Fibroblast of lung (primary cell): ENCODE measurements around the gene BAIAP3. TPM values are rescaled to one million over a fixed set of nuclear protein-coding genes. Genes with fewer than 3 reads are reported as not detected.
A peak's percentile ranks its signal among the peaks of the same experiment; 100 is the strongest.
"Not testable (repeated sequence)": the region's sequence is repeated elsewhere in the genome, so short reads cannot be mapped to it uniquely, and the experiment has no call there.

Experiments used
- DNase-seq, 2 donors: peaks; one replicate each; pipeline versions ENCODE4 v3.0.0 to v3.0.0-alpha.2; 2010; ENCODE audit warnings: low read depth in 2 of 2
- H2AFZ ChIP-seq: 2 replicates; pipeline ENCODE4 v1.5.1; 2012; ENCODE audit warnings: low read length, control low read depth, inconsistent platforms
- H3K27ac ChIP-seq: 2 replicates; pipeline ENCODE4 v1.5.1; 2011; ENCODE audit warnings: low read length, control low read depth; ENCODE audit not compliant: insufficient read depth
- H3K27me3 ChIP-seq: 2 replicates; pipeline ENCODE4 v1.5.1; 2011; ENCODE audit warnings: mild to moderate bottlenecking, low read length; ENCODE audit not compliant: control insufficient read depth, insufficient read depth
- H3K36me3 ChIP-seq: 2 replicates; pipeline ENCODE4 v1.5.1; 2011; ENCODE audit warnings: low read length; ENCODE audit not compliant: control insufficient read depth, insufficient read depth
- H3K4me1 ChIP-seq: 2 replicates; pipeline ENCODE4 v1.5.1; 2011; ENCODE audit warnings: low read length; ENCODE audit not compliant: control insufficient read depth, insufficient read depth; ENCODE audit errors: extremely low read depth
- H3K4me2 ChIP-seq: 2 replicates; pipeline ENCODE4 v1.5.1; 2011; ENCODE audit warnings: low read length, control low read depth; ENCODE audit not compliant: insufficient read depth; ENCODE audit errors: extremely low read depth
- H3K4me3 ChIP-seq, 4 experiments: fragments of 200-600 bp in 1 of 4; sonication (generic) in 1 of 4; replicated peaks in 1 of 4; 2 replicates each; pipeline ENCODE4 v1.5.1; 2011 to 2016; ENCODE audit warnings: low read length in 4 of 4, low read depth in 3 of 4, mild to moderate bottlenecking in 3 of 4, control low read depth in 2 of 4, inconsistent platforms in 1 of 4, mixed read lengths in 1 of 4; ENCODE audit not compliant: insufficient read depth in 1 of 4; ENCODE audit errors: control extremely low read depth in 1 of 4
- H3K79me2 ChIP-seq: 2 replicates; pipeline ENCODE4 v1.5.1; 2012; ENCODE audit warnings: mild to moderate bottlenecking, low read length, inconsistent platforms; ENCODE audit not compliant: control insufficient read depth, insufficient read depth
- H3K9ac ChIP-seq: 2 replicates; pipeline ENCODE4 v1.5.1; 2011; ENCODE audit warnings: mild to moderate bottlenecking, low read length, control low read depth; ENCODE audit not compliant: insufficient read depth
- H3K9me3 ChIP-seq: 2 replicates; pipeline ENCODE4 v1.5.1; 2012; ENCODE audit warnings: low read depth, low read length; ENCODE audit not compliant: control insufficient read depth, insufficient read depth
- H4K20me1 ChIP-seq: 2 replicates; pipeline ENCODE4 v1.5.1; 2011; ENCODE audit warnings: low read length; ENCODE audit not compliant: control insufficient read depth, insufficient read depth; ENCODE audit errors: extremely low read depth
- CTCF ChIP-seq, 2 donors: IDR thresholded peaks in 1 of 2; conservative IDR thresholded peaks in 1 of 2; 1 replicate in 1 of 2; 2 replicates in 1 of 2; pipeline ENCODE4 v1.5.1; 2011 to 2012; ENCODE audit warnings: low read length in 2 of 2, control low read depth in 1 of 2, inconsistent platforms in 1 of 2, low read depth in 1 of 2, mild to moderate bottlenecking in 1 of 2
- EZH2 ChIP-seq: IDR thresholded peaks from 2 replicates; pipeline ENCODE4 v1.5.1; 2012; ENCODE audit warnings: low read length, control low read depth, mild to moderate bottlenecking; ENCODE audit errors: missing control alignments
- polyA plus RNA-seq, 2 donors: library from polyadenylated mRNA; depleted of rRNA in 1 of 2; stranded (reverse) in 1 of 2; unstranded in 1 of 2; fragments of >200 nt; gene quantifications; 2 replicates each; pipeline ENCODE4 v1.2.1, GENCODE V29; 2011 to 2012; ENCODE audit warnings: missing spikeins in 1 of 2
- total RNA-seq: library from RNA; depleted of rRNA; stranded (reverse); fragments of >200 nt; gene quantifications from 2 replicates; pipeline ENCODE4 v1.2.1, GENCODE V29; 2014

The BAIAP3 gene
- total and polyA plus RNA-seq, 2 donors (not counting 1 experiment from before 2014, with no cell fraction given) = 0.22 to 0.83 TPM

DNA sequence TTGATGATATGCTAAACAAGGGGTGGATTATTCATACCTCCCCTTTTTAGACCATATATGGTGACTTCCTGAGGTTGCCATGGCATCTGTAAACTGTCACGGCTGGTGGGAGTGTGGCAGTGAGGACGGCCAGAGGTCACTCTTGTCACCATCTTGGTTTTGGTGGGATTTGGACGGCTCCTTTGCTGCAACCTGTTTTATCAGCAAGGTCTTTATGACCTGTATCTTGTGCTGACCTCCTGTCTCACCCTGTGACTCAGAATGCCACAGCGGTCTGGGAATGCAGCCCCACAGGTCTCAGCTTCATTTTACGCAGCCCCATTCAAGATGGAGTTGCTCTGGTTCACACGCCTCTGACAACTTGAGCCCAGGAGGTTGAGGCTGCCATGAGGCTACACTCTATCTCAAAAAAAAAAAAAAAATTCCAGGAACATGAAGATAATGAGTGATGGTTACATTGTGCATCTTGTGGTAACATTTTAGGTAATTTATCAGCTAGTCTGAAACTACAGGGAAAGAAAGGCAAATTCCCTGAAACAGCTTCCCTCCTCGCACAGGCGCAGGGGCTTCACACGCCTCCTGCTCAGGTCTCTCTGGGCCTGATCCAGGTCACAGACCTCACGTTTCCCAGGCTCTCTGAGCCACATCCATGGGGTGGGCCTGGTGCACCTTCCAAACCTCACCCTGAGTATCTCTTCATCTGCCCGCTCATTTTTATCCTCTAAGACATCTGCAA is 39.4 kb upstream of the BAIAP3 start:
- Histone ChIP-seq H3K27ac (no peak overlapping the region), H2AFZ (no peak overlapping the region), H3K36me3 (no peaks in the 10 kb centered on the region), H3K4me2 (no peak overlapping the region), H3K4me1 (peaks cover 5% of the 10 kb centered on the region), H3K79me2 (no peaks in the 10 kb centered on the region), H3K9me3 (no peaks in the 10 kb centered on the region), H3K27me3 (peaks cover 11% of the 10 kb centered on the region), H3K4me3 (no peak overlapping the region), H4K20me1 (no peaks in the 10 kb centered on the region), H3K9ac (no peak overlapping the region)
- DNase-seq = peak in 1 of 2 donors; percentile 12
- TF ChIP-seq CTCF (conservative IDR thresholded peaks at IDR 0.05 in 1 of 2, IDR thresholded peaks at IDR 0.05 in 1 of 2; ENCODE audit: low read depth in 1 of 2, low read length in 2 of 2) = no peak
- TF ChIP-seq EZH2 = no peak

DNA sequence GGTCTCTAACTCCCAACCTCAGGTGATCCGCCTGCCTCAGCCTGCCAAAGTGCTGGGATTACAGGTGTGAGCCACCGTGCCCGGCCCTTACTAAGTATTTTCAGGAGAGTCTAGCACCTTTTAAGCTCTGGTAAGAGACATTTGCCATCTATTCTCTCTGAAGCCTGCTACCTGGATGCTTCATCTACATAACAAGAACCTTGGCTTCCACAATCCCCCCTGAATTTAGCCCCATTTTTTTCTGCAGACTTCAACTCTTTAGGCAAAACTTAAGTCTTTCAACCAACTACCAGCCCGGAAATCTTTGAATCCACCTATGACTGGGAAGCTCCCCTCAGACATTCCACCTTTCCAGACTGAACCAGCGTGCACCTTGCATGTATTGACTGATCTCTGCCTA is 38.0 kb upstream of the BAIAP3 start:
- no peak overlapping the region for H3K27ac ChIP-seq
- no peaks in the 10 kb centered on the region for H3K79me2 ChIP-seq
- H3K9ac ChIP-seq = no peak overlapping the region
- H4K20me1 ChIP-seq = no peaks in the 10 kb centered on the region
- H3K27me3 ChIP-seq = no peaks in the 10 kb centered on the region
- no peaks in the 10 kb centered on the region for H3K36me3 ChIP-seq
- H3K4me3 ChIP-seq = no peak overlapping the region
- H3K4me1 ChIP-seq = peaks cover 5% of the 10 kb centered on the region
- no peak for TF ChIP-seq EZH2
- TF ChIP-seq CTCF (conservative IDR thresholded peaks at IDR 0.05 in 1 of 2, IDR thresholded peaks at IDR 0.05 in 1 of 2; ENCODE audit: low read depth in 1 of 2, low read length in 2 of 2) = no peak
- H3K9me3 ChIP-seq = no peaks in the 10 kb centered on the region
- no peak overlapping the region for H3K4me2 ChIP-seq
- H2AFZ ChIP-seq = no peak overlapping the region
- no peak for DNase-seq

DNA sequence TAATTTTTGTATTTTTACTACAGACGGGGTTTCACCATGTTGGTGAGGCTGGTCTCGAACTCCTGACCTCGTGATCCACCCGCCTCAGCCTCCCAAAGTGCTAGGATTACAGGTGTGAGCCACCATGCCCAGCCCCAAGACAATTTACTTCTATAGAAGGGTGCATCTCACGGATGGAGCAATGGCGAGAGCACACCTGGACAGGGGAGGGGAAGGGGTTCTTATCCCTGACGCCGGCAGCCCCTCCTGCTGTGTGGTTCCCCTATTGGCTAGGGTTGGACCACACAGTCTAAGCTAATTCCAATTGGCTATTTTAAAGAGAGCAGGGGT is 36.8 kb upstream of the BAIAP3 start:
- H3K27me3 ChIP-seq, H3K36me3 ChIP-seq, H3K27ac ChIP-seq, H2AFZ ChIP-seq, H3K4me2 ChIP-seq, H3K4me1 ChIP-seq, H3K9ac ChIP-seq, H3K79me2 ChIP-seq, H4K20me1 ChIP-seq, H3K9me3 ChIP-seq, DNase-seq, H3K4me3 ChIP-seq: not testable (repeated sequence)
